Gastrocnemius medialis (tissue), 4 donors: Measurements from ENCODE around the gene FTH1. TPM values are rescaled to one million over a fixed set of nuclear protein-coding genes. Genes with fewer than 3 reads are reported as not detected.

Experiments
- ATAC-seq, 2 donors: fragments of 150-250 bp; one replicate each; pipeline ENCODE4 v1.9.1; 2016
- DNase-seq, 2 donors: peaks; one replicate each; pipeline ENCODE4 v3.0.0-alpha.2; 2019
- H3K27ac ChIP-seq, 4 donors: fragments of 200-600 bp; sonication (generic); 1 replicate in 1 of 4; 2 replicates in 3 of 4; pipeline ENCODE4 v1.5.1; 2016 to 2018; ENCODE audit warnings: mild to moderate bottlenecking in 2 of 4, moderate library complexity in 1 of 4
- H3K27me3 ChIP-seq, 3 donors: fragments of 200-600 bp; sonication (generic) in 2 of 3; 1 replicate in 1 of 3; 2 replicates in 2 of 3; pipeline versions ENCODE4 v1.5.1 to v1.6.0; 2016 to 2019; ENCODE audit warnings: mild to moderate bottlenecking in 1 of 3, moderate library complexity in 1 of 3
- H3K36me3 ChIP-seq, 2 donors: fragments of 200-600 bp; sonication (generic) in 1 of 2; one replicate each; pipeline ENCODE4 v1.5.1; 2017 to 2018
- H3K4me1 ChIP-seq, 2 donors: fragments of 200-600 bp; sonication (generic) in 1 of 2; one replicate each; pipeline ENCODE4 v1.5.1; 2016 to 2017; ENCODE audit warnings: mild to moderate bottlenecking in 2 of 2
- H3K4me3 ChIP-seq, 4 donors: fragments of 200-600 bp; sonication (generic) in 3 of 4; 1 replicate in 1 of 4; 2 replicates in 3 of 4; pipeline ENCODE4 v1.5.1; 2016 to 2019; ENCODE audit warnings: mild to moderate bottlenecking in 2 of 4
- H3K9me3 ChIP-seq, 3 donors: fragments of 200-600 bp; sonication (generic) in 2 of 3; 1 replicate in 1 of 3; 2 replicates in 2 of 3; pipeline ENCODE4 v1.5.1; 2016 to 2019
- POLR2A ChIP-seq, 2 donors: fragments of 450-650 bp; IDR thresholded peaks; one replicate each; pipeline ENCODE4 v1.6.1; 2017; ENCODE audit warnings: antibody characterized with exemption in 2 of 2, mild to moderate bottlenecking in 2 of 2, moderate library complexity in 2 of 2
- in situ Hi-C, 4 donors: fragments of 200-750 bp; cut with MboI; loops; one replicate each; pipeline versions ENCODE4 v1.15.0 to v1.8.0; 2017; ENCODE audit warnings: low sequenced_read_pairs in 4 of 4
- intact Hi-C: fragments of 100-400 bp; cut with DNase I; formaldehyde crosslinking; loops from one replicate; pipeline ENCODE4 v1.15.1; 2023; ENCODE audit warnings: low total_unique reads
- total RNA-seq, 4 donors: library from RNA; depleted of rRNA; stranded (reverse); fragments of >200 nt; gene quantifications; one replicate each; pipeline versions ENCODE4 v1.1.0 to v1.2.3, GENCODE V29; 2016
- TF ChIP-seq, protein P1 (sequence below), 5 experiments: fragments of 450-650 bp in 3 of 5; fragments of 200-600 bp in 2 of 5; sonication (generic) in 2 of 5; IDR thresholded peaks in 4 of 5; conservative IDR thresholded peaks in 1 of 5; 1 replicate in 4 of 5; 2 replicates in 1 of 5; pipeline ENCODE4 v1.5.1; 2016 to 2019; ENCODE audit warnings: antibody characterized with exemption in 5 of 5, mild to moderate bottlenecking in 3 of 5, moderate library complexity in 3 of 5

Gene FTH1
- total RNA-seq, 4 donors from 2014 or later, result 1,340 to 3,366 (median 1,705) TPM

DNA sequence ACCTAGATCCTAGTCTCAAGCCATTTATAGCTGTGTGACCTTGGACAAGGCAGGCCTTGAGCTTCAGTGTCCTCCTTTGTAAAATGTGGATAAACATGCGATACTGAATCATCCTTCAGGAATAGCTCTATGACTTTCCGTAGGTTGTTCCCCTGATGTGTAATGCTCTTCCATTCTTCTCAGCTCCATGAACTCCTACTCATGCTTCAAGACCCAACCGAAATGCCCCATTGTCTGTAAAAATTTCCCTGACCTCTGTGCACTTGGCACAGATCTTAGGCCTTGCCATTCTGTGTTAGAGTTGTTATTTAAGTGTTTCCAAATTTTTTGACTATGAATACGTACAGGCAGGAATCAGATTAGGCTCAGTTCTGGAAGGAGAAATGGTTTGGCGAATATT is 20.5 kb downstream of the FTH1 start:
- no peak overlapping the region for H3K27ac ChIP-seq
- no peak for ATAC-seq
- DNase-seq, result no peak
- H3K4me1 ChIP-seq, result no peaks in the 10 kb centered on the region
- H3K9me3 ChIP-seq, result no peaks in the 10 kb centered on the region
- H3K27me3 ChIP-seq, result no peaks in the 10 kb centered on the region
- no peaks in the 10 kb centered on the region for H3K36me3 ChIP-seq
- intact Hi-C loops (loop anchor here (1.0 to 5.0 kb wide), 5 partner anchors 48 to 160 kb away; no protein-coding TSS in a partner anchor), in situ Hi-C loops (loop anchor here in 2 of 4 donors (5.0 to 10.0 kb wide), 2 partner anchors 50 to 52 kb away; partner anchors contain the start of gene FADS3 (in 1 of the 2))
- no peak overlapping the region for H3K4me3 ChIP-seq
- no peak for TF ChIP-seq POLR2A (IDR thresholded peaks at IDR 0.05)
- TF ChIP-seq, protein P1, sequence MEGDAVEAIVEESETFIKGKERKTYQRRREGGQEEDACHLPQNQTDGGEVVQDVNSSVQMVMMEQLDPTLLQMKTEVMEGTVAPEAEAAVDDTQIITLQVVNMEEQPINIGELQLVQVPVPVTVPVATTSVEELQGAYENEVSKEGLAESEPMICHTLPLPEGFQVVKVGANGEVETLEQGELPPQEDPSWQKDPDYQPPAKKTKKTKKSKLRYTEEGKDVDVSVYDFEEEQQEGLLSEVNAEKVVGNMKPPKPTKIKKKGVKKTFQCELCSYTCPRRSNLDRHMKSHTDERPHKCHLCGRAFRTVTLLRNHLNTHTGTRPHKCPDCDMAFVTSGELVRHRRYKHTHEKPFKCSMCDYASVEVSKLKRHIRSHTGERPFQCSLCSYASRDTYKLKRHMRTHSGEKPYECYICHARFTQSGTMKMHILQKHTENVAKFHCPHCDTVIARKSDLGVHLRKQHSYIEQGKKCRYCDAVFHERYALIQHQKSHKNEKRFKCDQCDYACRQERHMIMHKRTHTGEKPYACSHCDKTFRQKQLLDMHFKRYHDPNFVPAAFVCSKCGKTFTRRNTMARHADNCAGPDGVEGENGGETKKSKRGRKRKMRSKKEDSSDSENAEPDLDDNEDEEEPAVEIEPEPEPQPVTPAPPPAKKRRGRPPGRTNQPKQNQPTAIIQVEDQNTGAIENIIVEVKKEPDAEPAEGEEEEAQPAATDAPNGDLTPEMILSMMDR (IDR thresholded peaks at IDR 0.05 in 4 of 5, conservative IDR thresholded peaks at IDR 0.05 in 1 of 5), result no peak

DNA sequence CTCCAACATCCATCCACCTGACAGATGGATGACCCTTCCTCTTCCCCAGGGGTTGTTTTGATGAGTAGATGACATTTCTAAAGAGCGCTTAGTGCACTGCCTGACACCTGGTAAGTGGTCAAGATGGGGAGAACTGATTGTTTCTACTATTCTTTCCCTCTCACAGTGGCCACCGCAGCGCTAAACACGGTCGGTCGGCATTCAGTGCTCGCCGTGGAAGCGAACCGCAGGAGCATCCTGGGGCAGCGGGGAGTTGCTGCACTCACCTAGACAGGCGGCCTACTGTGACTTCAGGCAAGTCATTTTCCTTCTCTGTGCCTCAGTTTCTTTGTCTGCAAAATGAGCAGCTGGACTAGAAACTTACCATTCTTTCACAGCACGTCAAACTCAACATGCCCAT is 22.2 kb downstream of the FTH1 start:
- DNase-seq, result no peak
- Histone ChIP-seq H3K27ac (no peak overlapping the region), H3K27me3 (no peaks in the 10 kb centered on the region), H3K36me3 (no peaks in the 10 kb centered on the region), H3K4me1 (no peaks in the 10 kb centered on the region), H3K4me3 (no peak overlapping the region), H3K9me3 (no peaks in the 10 kb centered on the region)
- ATAC-seq, result no peak
- no peak for TF ChIP-seq POLR2A (IDR thresholded peaks at IDR 0.05)
- TF ChIP-seq, protein P1 (IDR thresholded peaks at IDR 0.05 in 4 of 5, conservative IDR thresholded peaks at IDR 0.05 in 1 of 5), result no peak
- intact Hi-C loops (loop anchor here (5.0 kb wide), 1 partner anchor 162 kb away; no protein-coding TSS in a partner anchor), in situ Hi-C loops (loop anchor here in 2 of 4 donors (5.0 to 10.0 kb wide), 2 partner anchors 48 to 50 kb away; partner anchors contain the start of gene FADS3 (in 1 of the 2))

DNA sequence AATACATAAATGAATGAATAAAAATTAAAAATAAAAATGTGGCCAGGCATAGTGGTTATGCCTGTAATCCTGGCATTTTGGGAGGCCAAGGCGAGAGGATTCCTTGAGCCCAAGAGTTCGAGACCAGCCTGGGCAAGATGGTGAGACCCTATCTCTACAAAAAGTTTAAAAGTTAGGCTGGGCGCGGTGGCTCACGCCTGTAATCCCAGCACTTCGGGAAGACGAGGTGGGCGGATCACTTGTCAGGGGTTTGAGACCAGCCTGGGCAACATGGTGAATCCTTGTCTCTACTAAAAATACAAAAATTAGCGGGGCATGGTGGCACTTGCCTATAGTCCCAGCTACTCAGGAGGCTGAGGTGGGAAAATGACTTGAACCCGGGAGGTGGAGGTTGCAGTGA is 27.0 kb downstream of the FTH1 start:
- H3K27ac ChIP-seq, result no peak overlapping the region
- no peak for ATAC-seq
- TF ChIP-seq, protein P1 (IDR thresholded peaks at IDR 0.05 in 4 of 5, conservative IDR thresholded peaks at IDR 0.05 in 1 of 5), result no peak
- TF ChIP-seq POLR2A (IDR thresholded peaks at IDR 0.05), result no peak
- no peak for DNase-seq
- intact Hi-C loops, result no loop called here
- H3K36me3 ChIP-seq, result no peaks in the 10 kb centered on the region
- H3K4me1 ChIP-seq, result no peaks in the 10 kb centered on the region
- no peak overlapping the region for H3K4me3 ChIP-seq
- no peaks in the 10 kb centered on the region for H3K27me3 ChIP-seq
- in situ Hi-C loops, result loop anchor here in 1 of 4 donors (10.0 kb wide), 1 partner anchor 46 kb away; the partner anchor contains the start of gene FADS3
- peaks cover 0 to 7% (median 0%) of the 10 kb centered on the region in 3 donors for H3K9me3 ChIP-seq

DNA sequence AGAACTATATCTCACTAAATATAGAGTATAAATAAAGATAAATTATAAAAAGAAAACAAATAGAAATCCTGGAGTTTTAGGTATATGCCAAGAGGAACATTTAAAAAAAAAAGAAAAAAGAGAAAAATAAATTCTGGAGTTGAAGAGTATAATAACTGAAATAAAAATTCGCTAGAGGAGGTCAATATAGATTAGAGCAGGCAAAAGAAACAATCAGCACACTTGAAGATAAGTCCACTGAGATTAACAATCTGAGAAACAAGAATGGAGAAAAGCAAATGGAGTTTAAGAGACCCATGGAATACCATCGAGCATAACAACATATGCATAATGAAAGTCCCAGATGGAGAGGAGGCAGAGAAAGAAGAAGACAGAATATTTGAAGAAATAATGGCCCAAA is 31.6 kb downstream of the FTH1 start:
- Histone ChIP-seq H3K4me3 (no peak overlapping the region), H3K4me1 (no peaks in the 10 kb centered on the region), H3K36me3 (no peaks in the 10 kb centered on the region), H3K27ac (no peak overlapping the region), H3K9me3 (peaks cover 0 to 7% (median 0%) of the 10 kb centered on the region in 3 donors), H3K27me3 (no peaks in the 10 kb centered on the region)
- ATAC-seq (no peak), DNase-seq (no peak)
- TF ChIP-seq, protein P1 (IDR thresholded peaks at IDR 0.05 in 4 of 5, conservative IDR thresholded peaks at IDR 0.05 in 1 of 5), result no peak
- no peak for TF ChIP-seq POLR2A (IDR thresholded peaks at IDR 0.05)
- in situ Hi-C loops (no loop called here), intact Hi-C loops (no loop called here)

DNA sequence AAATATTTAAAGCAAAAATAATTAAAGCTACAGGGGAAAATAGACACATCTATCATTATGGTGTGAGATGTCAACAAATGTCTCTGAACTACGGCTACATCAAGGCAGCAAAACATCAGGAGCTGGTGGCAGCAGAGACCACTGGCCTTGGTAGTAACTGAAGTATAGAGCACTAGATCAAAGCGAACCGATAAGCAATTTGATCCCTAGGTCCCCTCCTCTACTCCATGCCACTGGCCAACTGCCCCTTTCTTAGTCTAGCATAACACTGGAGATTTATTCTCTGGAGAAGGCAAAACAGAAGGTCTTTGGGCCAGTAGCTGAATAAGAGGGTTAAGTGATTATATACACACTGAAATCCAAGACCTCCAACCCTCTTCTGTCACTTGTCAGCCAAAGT is 36.5 kb downstream of the FTH1 start:
- intact Hi-C loops, result no loop called here
- in situ Hi-C loops, result no loop called here
- no peak overlapping the region for H3K27ac ChIP-seq
- no peak for DNase-seq
- no peak overlapping the region for H3K4me3 ChIP-seq
- no peaks in the 10 kb centered on the region for H3K27me3 ChIP-seq
- TF ChIP-seq POLR2A (IDR thresholded peaks at IDR 0.05), result no peak
- TF ChIP-seq, protein P1 (IDR thresholded peaks at IDR 0.05 in 4 of 5, conservative IDR thresholded peaks at IDR 0.05 in 1 of 5), result no peak
- H3K36me3 ChIP-seq, result no peaks in the 10 kb centered on the region
- H3K9me3 ChIP-seq, result no peaks in the 10 kb centered on the region
- no peak for ATAC-seq
- H3K4me1 ChIP-seq, result no peaks in the 10 kb centered on the region
